SIG-M5 treated with dmso at 0.1 percent for 504 hours (cell line): ENCODE measurements around the gene CLRN1.
"Not testable (repeated sequence)": the region's sequence is repeated elsewhere in the genome, so short reads cannot be mapped to it uniquely, and the experiment has no call there.

Source experiments
- DNase-seq: peaks from one replicate; lab custom pipeline; 2025; ENCODE audit not compliant: unreplicated experiment; lab: John Stamatoyannopoulos, UW

The CLRN1 gene

GRCh38 chr3:150972366-150973071, at the start of gene CLRN1:
Gene CLRN1 (minus strand): TSS chr3:150972727. CDS start chr3:150972708, 19 bp downstream.
- no peak for DNase-seq

GRCh38 chr3:151016478-151016795, 43.9 kb upstream of the CLRN1 start:
- DNase-seq: no peak

- DNase-seq: no peak
These were observed 43.4 kb upstream of the CLRN1 start for GRCh38 chr3:151015767-151016477.

- DNase-seq: no peak
These were observed 42.7 kb upstream of the CLRN1 start for GRCh38 chr3:151015181-151015580.

GRCh38 chr3:151014501-151015018, 42.0 kb upstream of the CLRN1 start:
- no peak for DNase-seq

- DNase-seq: no peak
These were observed 40.2 kb upstream of the CLRN1 start for GRCh38 chr3:151012753-151013152.

- no peak for DNase-seq
These were observed 38.9 kb upstream of the CLRN1 start for GRCh38 chr3:151011427-151011826.

GRCh38 chr3:151009981-151010380, 37.5 kb upstream of the CLRN1 start:
- DNase-seq: no peak

- no peak for DNase-seq
These were observed 36.9 kb upstream of the CLRN1 start for GRCh38 chr3:151009430-151009829.

GRCh38 chr3:151008699-151009098, 36.2 kb upstream of the CLRN1 start:
- peak; percentile 36 for DNase-seq

GRCh38 chr3:151003768-151004134, 31.2 kb upstream of the CLRN1 start:
- DNase-seq: no peak

GRCh38 chr3:151003029-151003767, 30.7 kb upstream of the CLRN1 start:
- no peak for DNase-seq

GRCh38 chr3:151002003-151002981, 29.8 kb upstream of the CLRN1 start:
- DNase-seq: no peak

GRCh38 chr3:150998996-150999395, 26.5 kb upstream of the CLRN1 start:
- DNase-seq: no peak

GRCh38 chr3:150996731-150997130, 24.2 kb upstream of the CLRN1 start:
- no peak for DNase-seq

GRCh38 chr3:150995510-150995909, 23.0 kb upstream of the CLRN1 start:
- no peak for DNase-seq

GRCh38 chr3:150989208-150989607, 16.7 kb upstream of the CLRN1 start:
- no peak for DNase-seq

GRCh38 chr3:150988395-150988794, 15.9 kb upstream of the CLRN1 start:
- not testable (repeated sequence) for DNase-seq

GRCh38 chr3:150985711-150986110, 13.2 kb upstream of the CLRN1 start:
- peak; percentile 20 for DNase-seq

- no peak for DNase-seq
These were observed 11.5 kb upstream of the CLRN1 start for GRCh38 chr3:150984066-150984465.
